Progenitor cell of endocrine pancreas (in vitro differentiated cells): ENCODE data around the gene PPME1. TPM values are rescaled to one million over a fixed set of nuclear protein-coding genes. Genes with fewer than 3 reads are reported as not detected.

Source experiments
- DNase-seq: peaks from one replicate; pipeline ENCODE4 v3.0.0; 2021; ENCODE audit warnings: low spot score; ENCODE audit not compliant: unreplicated experiment
- H3K27ac Mint-ChIP-seq: 2 replicates; pipeline ENCODE4 v1.8.0; 2021; ENCODE audit warnings: mild to moderate bottlenecking, moderate library complexity, mixed read lengths
- H3K27me3 Mint-ChIP-seq: 2 replicates; pipeline ENCODE4 v1.8.0; 2021; ENCODE audit warnings: mixed read lengths
- H3K36me3 Mint-ChIP-seq: 2 replicates; pipeline ENCODE4 v1.8.0; 2022; ENCODE audit warnings: mixed read lengths; ENCODE audit not compliant: insufficient read depth
- H3K4me1 Mint-ChIP-seq: 2 replicates; pipeline ENCODE4 v1.8.0; 2021; ENCODE audit warnings: low read depth, mixed read lengths
- H3K4me3 Mint-ChIP-seq: 2 replicates; pipeline ENCODE4 v1.8.0; 2021; ENCODE audit warnings: low read depth, mild to moderate bottlenecking, moderate library complexity, mixed read lengths
- H3K9me3 Mint-ChIP-seq: 2 replicates; pipeline ENCODE4 v1.8.0; 2021; ENCODE audit warnings: low read depth, mixed read lengths
- CTCF ChIP-seq: fragments of 200-600 bp; sonication (generic); IDR thresholded peaks from one replicate; pipeline ENCODE4 v1.5.0; 2021; ENCODE audit warnings: antibody characterized with exemption, mild to moderate bottlenecking; ENCODE audit not compliant: unreplicated experiment
- total RNA-seq: library from RNA; stranded (reverse); gene quantifications from 2 replicates; pipeline ENCODE4 v1.2.1, GENCODE V29; 2021

Gene PPME1
- total RNA-seq, 1 donor from 2014 or later: 45.9 TPM

DNA sequence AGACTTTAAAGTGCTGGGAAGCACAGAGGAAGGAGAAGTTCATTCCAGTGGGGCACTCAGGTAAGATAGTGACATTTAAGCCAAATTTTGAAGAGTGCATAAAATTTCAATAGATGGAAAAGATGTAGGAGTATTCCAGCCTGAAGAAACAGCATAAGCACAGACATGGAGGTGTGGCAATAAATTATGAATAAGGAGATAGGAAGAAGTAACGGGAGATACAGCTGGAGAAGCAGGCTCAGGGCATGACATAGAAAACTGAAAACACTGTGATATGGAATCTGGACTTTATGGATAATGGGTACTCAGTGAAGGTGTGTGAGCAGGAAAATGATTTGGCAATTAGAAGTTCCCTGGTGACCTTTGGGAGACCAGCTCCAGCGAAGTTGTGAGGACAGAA lies 107.0 kb downstream of the PPME1 start:
- Mint-ChIP-seq H3K27ac (no peak overlapping the region), H3K4me3 (no peak overlapping the region), H3K4me1 (no peaks in the 10 kb centered on the region), H3K27me3 (peaks cover 10% of the 10 kb centered on the region), H3K9me3 (no peaks in the 10 kb centered on the region), H3K36me3 (no peaks in the 10 kb centered on the region)
- no peak for TF ChIP-seq CTCF
- DNase-seq: no peak

GRCh38 chr11:74278721-74279161 lies 107.7 kb downstream of the PPME1 start:
- H3K9me3 Mint-ChIP-seq: no peaks in the 10 kb centered on the region
- TF ChIP-seq CTCF: no peak
- no peak overlapping the region for H3K27ac Mint-ChIP-seq
- H3K27me3 Mint-ChIP-seq: peaks cover 8% of the 10 kb centered on the region
- no peak overlapping the region for H3K4me3 Mint-ChIP-seq
- no peaks in the 10 kb centered on the region for H3K4me1 Mint-ChIP-seq
- DNase-seq: no peak
- H3K36me3 Mint-ChIP-seq: no peaks in the 10 kb centered on the region

DNA sequence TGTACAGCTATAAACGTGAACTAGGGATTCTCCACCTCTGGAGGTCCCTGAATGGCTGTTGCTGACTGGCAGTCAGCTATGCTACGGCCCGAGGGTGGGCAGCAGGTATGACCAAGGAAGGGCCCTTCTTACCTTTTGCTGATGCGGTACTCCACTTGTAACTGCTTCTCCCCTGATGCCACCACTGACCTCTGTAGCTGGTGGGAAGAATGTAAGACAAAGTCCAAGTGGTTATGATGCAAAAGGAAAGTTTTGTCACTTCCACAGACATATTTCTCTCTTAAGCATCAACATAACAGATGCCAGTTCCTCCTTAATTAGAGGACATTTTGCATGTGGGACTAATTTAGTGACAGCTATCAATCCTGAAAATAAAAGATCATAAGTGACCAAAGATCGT lies 108.2 kb downstream of the PPME1 start:
- Mint-ChIP-seq H3K27ac (no peak overlapping the region), H3K27me3 (peaks cover 8% of the 10 kb centered on the region)

DNA sequence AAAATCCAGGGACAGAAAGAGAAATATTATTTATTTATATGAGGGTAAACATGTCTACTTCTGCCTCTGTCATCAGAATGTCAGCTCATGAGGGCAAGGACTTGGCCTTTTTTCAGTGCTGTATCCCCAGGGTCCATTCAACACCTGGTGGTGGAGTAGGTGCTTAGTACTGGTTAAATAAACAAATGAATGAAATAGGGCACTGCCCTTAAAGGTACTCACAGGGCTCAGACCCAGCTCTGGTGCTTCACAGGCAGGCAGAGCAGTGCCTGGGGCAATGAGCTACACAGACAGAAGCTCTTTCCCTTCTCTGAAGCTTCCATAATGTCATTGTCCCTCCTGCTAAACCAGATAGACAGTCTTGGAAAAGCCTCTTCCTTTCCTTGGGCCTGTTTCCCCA lies 109.4 kb downstream of the PPME1 start:
- Mint-ChIP-seq H3K27ac (no peak overlapping the region), H3K27me3 (peaks cover 8% of the 10 kb centered on the region), H3K4me1 (no peaks in the 10 kb centered on the region), H3K36me3 (no peaks in the 10 kb centered on the region), H3K4me3 (no peak overlapping the region), H3K9me3 (no peaks in the 10 kb centered on the region)
- no peak for TF ChIP-seq CTCF
- no peak for DNase-seq

More for the DNA sequence above, 108.2 kb downstream of the PPME1 start:
- no peak for DNase-seq
- no peak for TF ChIP-seq CTCF
- no peaks in the 10 kb centered on the region for H3K36me3 Mint-ChIP-seq
- no peaks in the 10 kb centered on the region for H3K9me3 Mint-ChIP-seq
- H3K4me3 Mint-ChIP-seq: no peak overlapping the region
- no peaks in the 10 kb centered on the region for H3K4me1 Mint-ChIP-seq

- Mint-ChIP-seq H3K4me3 (no peak overlapping the region), H3K27me3 (peaks cover 11% of the 10 kb centered on the region), H3K36me3 (no peaks in the 10 kb centered on the region), H3K27ac (no peak overlapping the region), H3K9me3 (no peaks in the 10 kb centered on the region), H3K4me1 (no peaks in the 10 kb centered on the region)
- TF ChIP-seq CTCF: no peak
- DNase-seq: no peak
These were observed 111.3 kb downstream of the PPME1 start for GRCh38 chr11:74282421-74282820.
